ENCODE data around the gene COX7A2L. TPM values are rescaled to one million over a fixed set of nuclear protein-coding genes. Genes with fewer than 3 reads are reported as not detected.

COX7A2L gene
- total RNA-seq (66.7 and 68.1 TPM in 2 replicates), polyA plus RNA-seq (39.4 and 40.6 TPM in 2 replicates), polyA minus RNA-seq (36.8 and 38.3 TPM in 2 replicates)
- 96.2 TPM for total RNA-seq (2013)

GRCh38 chr2:42360890-42361727 lies at the start of gene COX7A2L:
COX7A2L (minus strand) TSS chr2:42361217; CDS start chr2:42361161, 56 bp downstream.
- Mint-ChIP-seq H3K9me3 (ENCODE audit: insufficient read depth) (no peaks in the 10 kb centered on the region), H3K4me3 (peak within 1 kb of the TSS; percentile 94), H3K27me3 (peaks cover 11% of the 10 kb centered on the region), H3K4me1 (peaks cover 40% of the 10 kb centered on the region), H3K27ac (peak within 1 kb of the TSS; percentile 99)
- under 1% methylated on average over 61 of the region's 61 CpGs for WGBS (ENCODE audit: insufficient coverage)
- no peaks in the 10 kb centered on the region for H3K9me3 ChIP-seq (ENCODE audit: control extremely low read depth in 1 of 3, control insufficient read depth in 2 of 3, insufficient read depth in 1 of 3, low read length in 2 of 3)
- ChIA-PET POLR2A (no interaction called here), CTCF (interaction anchor here (2.3 kb wide), 1 partner anchor 264 kb away, joined by 5 read pairs; no protein-coding TSS in a partner anchor)
- peaks cover 8% of the 10 kb centered on the region for H4K20me1 ChIP-seq (ENCODE audit: control insufficient read depth, insufficient read depth, low read length, poor library complexity, severe bottlenecking)
- H2AFZ ChIP-seq (ENCODE audit: insufficient read depth, low read depth, low read length, poor library complexity, severe bottlenecking): peak within 1 kb of the TSS; percentile 91
- peak within 1 kb of the TSS; percentile 90 for H3K4me2 ChIP-seq (replicated peaks; ENCODE audit: low read depth, low read length, poor library complexity, severe bottlenecking)
- H3K27ac ChIP-seq (ENCODE audit: low read length in 2 of 2): peak within 1 kb of the TSS; percentile 92 to 93
- peak within 1 kb of the TSS; percentile 99 for H3K9ac ChIP-seq (ENCODE audit: low read length)
- H3K79me2 ChIP-seq (ENCODE audit: control insufficient read depth, insufficient read depth, low read length): peaks cover 49% of the 10 kb centered on the region
- no peaks in the 10 kb centered on the region for H3K27me3 ChIP-seq (replicated peaks in 1 of 4; ENCODE audit: control extremely low read depth in 1 of 4, control insufficient read depth in 3 of 4, insufficient read depth in 4 of 4, low read length in 3 of 4)
- peak; percentile 98 for DNase-seq
- H3K36me3 ChIP-seq (replicated peaks in 1 of 2; ENCODE audit: control extremely low read depth in 1 of 2, control insufficient read depth in 1 of 2, extremely low read depth in 1 of 2, insufficient read depth in 2 of 2, low read length in 1 of 2): peaks cover 0 to 5% of the 10 kb centered on the region in 2 experiments
- H3K4me3 ChIP-seq (ENCODE audit: control extremely low read depth in 1 of 5, extremely low read depth in 1 of 5, insufficient read depth in 1 of 5, low read depth in 2 of 5, low read length in 4 of 5): peak within 1 kb of the TSS; percentile 82 to 93 (median 87)
- peaks cover 21 to 26% of the 10 kb centered on the region in 2 donors for H3K4me1 ChIP-seq (ENCODE audit: control insufficient read depth in 2 of 2, insufficient read depth in 2 of 2, low read length in 2 of 2)
- peak; percentile 96 for ATAC-seq (ENCODE audit: low read depth)
- TF ChIP-seq EZH2 (IDR thresholded peaks at IDR 0.05; ENCODE audit: borderline replicate concordance, insufficient read depth, low read depth, low read length, poor library complexity, severe bottlenecking) (no peak), CTCF (IDR thresholded peaks at IDR 0.05) (peak; percentile 9)
- intact Hi-C loops (cut with micrococcal nuclease): loop anchor here (1.0 to 5.0 kb wide), 10 partner anchors 134 to 1806 kb away; partner anchors contain the start of genes DYNC2LI1, EML4, MTA3 and PPM1B

- 92% methylated on average over 7 of the region's 8 CpGs for WGBS (ENCODE audit: insufficient coverage)
- H3K9me3 ChIP-seq (ENCODE audit: control extremely low read depth in 1 of 3, control insufficient read depth in 2 of 3, insufficient read depth in 1 of 3, low read length in 2 of 3): peaks cover 0 to 20% (median 0%) of the 10 kb centered on the region in 3 donors
- H3K4me1 ChIP-seq (ENCODE audit: control insufficient read depth in 2 of 2, insufficient read depth in 2 of 2, low read length in 2 of 2): no peaks in the 10 kb centered on the region
- ATAC-seq (ENCODE audit: low read depth) (no peak), DNase-seq (no peak)
- ChIA-PET CTCF (no interaction called here), POLR2A (no interaction called here)
- no peaks in the 10 kb centered on the region for H3K79me2 ChIP-seq (ENCODE audit: control insufficient read depth, insufficient read depth, low read length)
- H3K4me3 ChIP-seq (ENCODE audit: control extremely low read depth in 1 of 5, extremely low read depth in 1 of 5, insufficient read depth in 1 of 5, low read depth in 2 of 5, low read length in 4 of 5): no peak overlapping the region
- Mint-ChIP-seq H3K4me1 (no peaks in the 10 kb centered on the region), H3K27ac (no peak overlapping the region), H3K27me3 (peaks cover 15% of the 10 kb centered on the region), H3K9me3 (ENCODE audit: insufficient read depth) (no peaks in the 10 kb centered on the region), H3K4me3 (no peak overlapping the region)
- no peak overlapping the region for H3K9ac ChIP-seq (ENCODE audit: low read length)
- H3K4me2 ChIP-seq (replicated peaks; ENCODE audit: low read depth, low read length, poor library complexity, severe bottlenecking): no peak overlapping the region
- H3K36me3 ChIP-seq (replicated peaks in 1 of 2; ENCODE audit: control extremely low read depth in 1 of 2, control insufficient read depth in 1 of 2, extremely low read depth in 1 of 2, insufficient read depth in 2 of 2, low read length in 1 of 2): no peaks in the 10 kb centered on the region
- H4K20me1 ChIP-seq (ENCODE audit: control insufficient read depth, insufficient read depth, low read length, poor library complexity, severe bottlenecking): no peaks in the 10 kb centered on the region
- intact Hi-C loops (cut with micrococcal nuclease): no loop called here
- H3K27me3 ChIP-seq (replicated peaks in 1 of 4; ENCODE audit: control extremely low read depth in 1 of 4, control insufficient read depth in 3 of 4, insufficient read depth in 4 of 4, low read length in 3 of 4): no peaks in the 10 kb centered on the region
- TF ChIP-seq EZH2 (IDR thresholded peaks at IDR 0.05; ENCODE audit: borderline replicate concordance, insufficient read depth, low read depth, low read length, poor library complexity, severe bottlenecking) (no peak), CTCF (IDR thresholded peaks at IDR 0.05) (no peak)
- H3K27ac ChIP-seq (ENCODE audit: low read length in 2 of 2): no peak overlapping the region
- no peak overlapping the region for H2AFZ ChIP-seq (ENCODE audit: insufficient read depth, low read depth, low read length, poor library complexity, severe bottlenecking)
Observed at GRCh38 chr2:42408009-42408408, 47.0 kb upstream of the COX7A2L start.
